Muscle layer of colon (tissue), 2 donors: ENCODE results near the gene RYR2.

Experiments used
- H3K27ac ChIP-seq: one replicate; pipeline ENCODE4 v1.7.0; 2013; ENCODE audit warnings: low read depth, mild to moderate bottlenecking, low read length, moderate library complexity
- H3K27me3 ChIP-seq, 2 donors: one replicate each; pipeline ENCODE4 v1.7.0; 2013; ENCODE audit warnings: low read length in 2 of 2, mild to moderate bottlenecking in 2 of 2; ENCODE audit not compliant: insufficient read depth in 2 of 2, control insufficient read depth in 1 of 2
- H3K36me3 ChIP-seq: one replicate; pipeline ENCODE4 v1.7.0; 2013; ENCODE audit warnings: mild to moderate bottlenecking, low read length; ENCODE audit not compliant: insufficient read depth
- H3K4me1 ChIP-seq: one replicate; pipeline ENCODE4 v1.7.0; 2013; ENCODE audit warnings: mild to moderate bottlenecking, low read length; ENCODE audit not compliant: insufficient read depth
- H3K4me3 ChIP-seq, 2 donors: one replicate each; pipeline ENCODE4 v1.7.0; 2013; ENCODE audit warnings: low read length in 2 of 2, low read depth in 1 of 2, mild to moderate bottlenecking in 1 of 2, moderate library complexity in 1 of 2
- H3K9ac ChIP-seq: one replicate; pipeline ENCODE4 v1.7.0; 2013; ENCODE audit warnings: low read length
- H3K9me3 ChIP-seq: one replicate; pipeline ENCODE4 v1.7.0; 2013; ENCODE audit warnings: mild to moderate bottlenecking, low read length
- donor health status: abdominal sarcoma.
- donor health status: Adenocarcinoma of cecum.

RYR2 gene

GRCh38 chr1:237772009-237772408, 730.0 kb downstream of the RYR2 start:
- no peaks in the 10 kb centered on the region for H3K9me3 ChIP-seq
- no peak overlapping the region for H3K27ac ChIP-seq

DNA sequence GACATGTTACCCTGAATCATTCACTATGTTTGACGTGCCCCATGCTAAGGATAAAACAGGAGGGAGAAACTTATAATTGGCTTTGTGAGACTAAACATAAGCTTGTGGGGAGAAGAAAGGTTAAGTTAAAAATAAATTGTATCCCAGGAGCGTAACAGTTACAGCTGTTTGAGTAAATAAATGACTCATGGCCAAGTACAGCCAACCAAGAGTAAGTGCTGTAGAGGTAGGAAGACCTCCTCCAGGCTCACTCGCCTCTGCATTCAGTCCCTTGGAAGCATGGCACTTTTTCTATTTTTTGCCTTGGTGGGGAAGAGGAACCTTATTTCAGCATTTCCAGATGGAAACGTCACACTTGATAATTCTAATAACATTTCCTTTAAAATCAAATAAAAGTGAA, 732.3 kb downstream of the RYR2 start:
- no peaks in the 10 kb centered on the region for H3K27me3 ChIP-seq
- H3K27ac ChIP-seq: no peak overlapping the region
- no peak overlapping the region for H3K4me3 ChIP-seq
- H3K9ac ChIP-seq: no peak overlapping the region
- no peaks in the 10 kb centered on the region for H3K36me3 ChIP-seq
- no peaks in the 10 kb centered on the region for H3K4me1 ChIP-seq
- no peaks in the 10 kb centered on the region for H3K9me3 ChIP-seq

More at GRCh38 chr1:237772009-237772408, 730.0 kb downstream of the RYR2 start:
- Histone ChIP-seq H3K27me3 (no peaks in the 10 kb centered on the region), H3K4me3 (no peak overlapping the region), H3K9ac (no peak overlapping the region), H3K36me3 (no peaks in the 10 kb centered on the region), H3K4me1 (no peaks in the 10 kb centered on the region)

DNA sequence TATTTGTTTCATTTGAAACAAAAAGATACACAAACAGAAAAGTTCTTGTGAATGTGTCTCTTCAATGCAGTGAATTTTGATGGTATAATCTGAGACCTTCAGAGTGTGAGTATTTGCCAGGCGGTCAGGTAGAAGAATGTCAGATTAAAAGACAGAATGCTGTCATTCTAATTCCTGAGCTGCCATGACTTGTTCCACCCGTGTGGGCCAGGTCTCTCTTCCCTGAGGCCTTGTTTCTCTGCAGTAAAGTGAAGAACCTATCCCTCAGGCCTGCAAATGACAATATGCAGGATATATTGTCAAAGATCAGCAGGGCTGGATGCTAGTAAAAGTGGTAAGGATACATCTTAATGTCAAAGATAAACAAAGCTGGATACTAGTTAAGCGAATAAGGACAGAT, 737.4 kb downstream of the RYR2 start:
- Histone ChIP-seq H3K4me3 (no peak overlapping the region), H3K36me3 (peaks cover 3% of the 10 kb centered on the region), H3K9ac (no peak overlapping the region), H3K27ac (no peak overlapping the region), H3K27me3 (no peaks in the 10 kb centered on the region), H3K9me3 (no peaks in the 10 kb centered on the region), H3K4me1 (no peaks in the 10 kb centered on the region)

GRCh38 chr1:237786066-237786719, 744.2 kb downstream of the RYR2 start:
- Histone ChIP-seq H3K4me1 (no peaks in the 10 kb centered on the region), H3K36me3 (peaks cover 3% of the 10 kb centered on the region), H3K4me3 (no peak overlapping the region), H3K9ac (no peak overlapping the region), H3K9me3 (no peaks in the 10 kb centered on the region), H3K27me3 (no peaks in the 10 kb centered on the region), H3K27ac (no peak overlapping the region)

- Histone ChIP-seq H3K36me3 (peaks cover 3% of the 10 kb centered on the region), H3K9me3 (no peaks in the 10 kb centered on the region), H3K27ac (no peak overlapping the region), H3K9ac (no peak overlapping the region), H3K4me3 (no peak overlapping the region), H3K4me1 (no peaks in the 10 kb centered on the region), H3K27me3 (no peaks in the 10 kb centered on the region)
These were observed 746.1 kb downstream of the RYR2 start for GRCh38 chr1:237788069-237788468.

- no peak overlapping the region for H3K4me3 ChIP-seq
- no peak overlapping the region for H3K9ac ChIP-seq
- no peak overlapping the region for H3K27ac ChIP-seq
- no peaks in the 10 kb centered on the region for H3K9me3 ChIP-seq
- H3K36me3 ChIP-seq: no peaks in the 10 kb centered on the region
- no peaks in the 10 kb centered on the region for H3K27me3 ChIP-seq
- no peaks in the 10 kb centered on the region for H3K4me1 ChIP-seq
These were observed 747.6 kb downstream of the RYR2 start for GRCh38 chr1:237789619-237790018.

- Histone ChIP-seq H3K4me1 (no peaks in the 10 kb centered on the region), H3K36me3 (no peaks in the 10 kb centered on the region), H3K27ac (no peak overlapping the region), H3K4me3 (no peak overlapping the region), H3K27me3 (no peaks in the 10 kb centered on the region), H3K9me3 (no peaks in the 10 kb centered on the region), H3K9ac (no peak overlapping the region)
These were observed 749.6 kb downstream of the RYR2 start for GRCh38 chr1:237791592-237791991.

DNA sequence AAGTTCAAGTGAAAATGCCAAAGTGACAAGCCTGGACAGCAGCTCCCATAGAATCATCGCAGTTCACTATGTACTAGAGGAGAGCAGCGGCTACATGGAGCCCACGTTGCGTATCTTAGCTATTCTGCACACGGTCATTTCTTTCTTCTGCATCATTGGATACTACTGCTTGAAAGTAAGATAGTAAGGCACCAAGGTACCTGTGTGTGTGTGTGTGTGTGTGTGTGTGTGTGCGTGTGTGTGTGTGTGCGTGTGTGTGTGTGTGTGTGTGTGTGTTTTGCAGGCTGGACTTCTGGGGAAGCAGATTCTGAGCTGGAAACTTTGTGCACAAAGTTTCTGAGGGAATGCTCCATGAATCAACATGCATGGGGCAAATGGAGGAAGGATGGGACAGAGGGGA, 750.2 kb downstream of the RYR2 start:
- no peak overlapping the region for H3K4me3 ChIP-seq
- H3K27ac ChIP-seq: no peak overlapping the region
- no peaks in the 10 kb centered on the region for H3K27me3 ChIP-seq
- no peak overlapping the region for H3K9ac ChIP-seq
- no peaks in the 10 kb centered on the region for H3K36me3 ChIP-seq
- H3K9me3 ChIP-seq: no peaks in the 10 kb centered on the region
- H3K4me1 ChIP-seq: no peaks in the 10 kb centered on the region

GRCh38 chr1:237792726-237793125, 750.7 kb downstream of the RYR2 start:
- Histone ChIP-seq H3K4me3 (no peak overlapping the region), H3K4me1 (no peaks in the 10 kb centered on the region), H3K27me3 (no peaks in the 10 kb centered on the region), H3K9me3 (no peaks in the 10 kb centered on the region), H3K36me3 (no peaks in the 10 kb centered on the region), H3K9ac (no peak overlapping the region), H3K27ac (no peak overlapping the region)

GRCh38 chr1:237794071-237794470, 752.1 kb downstream of the RYR2 start:
- Histone ChIP-seq H3K36me3 (no peaks in the 10 kb centered on the region), H3K27me3 (no peaks in the 10 kb centered on the region), H3K27ac (no peak overlapping the region), H3K4me1 (no peaks in the 10 kb centered on the region), H3K9ac (no peak overlapping the region), H3K4me3 (no peak overlapping the region), H3K9me3 (no peaks in the 10 kb centered on the region)

- Histone ChIP-seq H3K4me3 (no peak overlapping the region), H3K9ac (no peak overlapping the region), H3K4me1 (no peaks in the 10 kb centered on the region), H3K27ac (no peak overlapping the region), H3K27me3 (no peaks in the 10 kb centered on the region), H3K36me3 (no peaks in the 10 kb centered on the region), H3K9me3 (no peaks in the 10 kb centered on the region)
These were observed 753.6 kb downstream of the RYR2 start for GRCh38 chr1:237795558-237795957.

- no peaks in the 10 kb centered on the region for H3K36me3 ChIP-seq
- no peaks in the 10 kb centered on the region for H3K9me3 ChIP-seq
- H3K27ac ChIP-seq: no peak overlapping the region
- H3K27me3 ChIP-seq: no peaks in the 10 kb centered on the region
- H3K4me1 ChIP-seq: no peaks in the 10 kb centered on the region
- H3K9ac ChIP-seq: no peak overlapping the region
- no peak overlapping the region for H3K4me3 ChIP-seq
These were observed 757.9 kb downstream of the RYR2 start for GRCh38 chr1:237799762-237800474.
